Activated CD4-positive, alpha-beta T cell treated with anti-CD3 and anti-CD28 coated beads, Interleukin-2, amount 50 U/mL, for 4 hours (primary cell): ENCODE measurements around the gene TRABD2B.
"Not testable (repeated sequence)": the region's sequence is repeated elsewhere in the genome, so short reads cannot be mapped to it uniquely, and the experiment has no call there.

Source experiments
- DNase-seq, 2 experiments: peaks; one replicate each; pipeline ENCODE4 v3.0.0-alpha.2; 2020

The TRABD2B gene

DNA sequence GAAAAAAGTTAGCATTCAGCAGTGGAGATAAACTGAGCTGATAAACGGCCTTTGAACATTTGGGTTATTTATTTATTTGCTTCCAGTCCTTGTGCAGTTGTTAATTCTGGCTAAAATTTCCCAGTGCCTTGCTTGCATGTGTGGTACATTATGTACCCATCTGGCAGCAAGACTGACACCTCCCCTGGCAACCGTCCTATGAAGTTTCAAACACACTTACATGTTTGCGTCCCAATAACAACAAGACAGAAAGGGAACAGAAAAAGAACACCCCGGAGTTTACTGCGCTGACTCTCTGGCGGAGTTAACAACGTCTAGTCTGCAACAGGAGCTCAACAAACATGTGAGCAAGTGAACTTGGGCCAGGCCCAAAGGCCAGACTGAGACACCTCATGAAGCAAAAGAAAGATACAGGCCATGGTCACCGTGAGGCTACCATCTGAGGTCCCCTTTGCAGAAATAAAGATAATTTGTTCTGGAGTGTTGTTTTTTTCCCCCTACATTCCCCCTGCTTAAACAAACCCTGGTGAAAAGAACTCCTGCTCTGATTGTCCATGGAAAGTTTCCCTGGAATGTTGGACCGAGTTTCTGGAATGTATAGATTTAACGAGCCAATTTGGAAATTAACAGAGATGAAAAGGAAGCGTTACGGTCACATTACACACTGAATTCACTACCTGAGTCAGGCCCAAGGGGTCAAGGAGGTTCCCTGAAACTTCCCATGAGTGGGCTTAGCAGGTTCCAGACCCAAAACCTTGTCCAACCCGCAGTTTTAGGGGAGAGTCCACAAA, 33.4 kb downstream of the TRABD2B start:
- no peak for DNase-seq

GRCh38 chr1:47962750-47963492, 34.3 kb downstream of the TRABD2B start:
- DNase-seq, result no peak

GRCh38 chr1:47961835-47962234, 35.4 kb downstream of the TRABD2B start:
- not testable (repeated sequence) for DNase-seq

DNA sequence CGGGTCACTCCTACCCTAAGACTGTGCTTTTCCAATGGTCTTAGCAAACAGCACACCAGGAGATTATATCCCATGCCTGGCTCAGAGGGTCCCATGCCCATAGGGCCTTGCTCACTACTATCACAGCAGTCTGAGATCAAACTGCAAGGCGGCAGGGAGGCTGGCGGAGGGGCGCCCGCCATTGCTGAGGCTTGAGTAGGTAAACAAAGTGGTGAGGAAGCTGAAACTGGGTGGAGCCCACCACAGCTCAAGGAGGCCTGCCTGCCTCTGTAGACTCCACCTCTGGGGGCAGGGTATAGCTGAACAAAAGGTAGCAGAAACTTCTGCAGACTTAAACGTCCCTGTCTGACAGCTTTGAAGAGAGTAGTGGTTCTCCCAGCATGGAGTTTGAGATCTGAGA, 40.7 kb downstream of the TRABD2B start:
- not testable (repeated sequence) for DNase-seq

- DNase-seq, result no peak
Measured at GRCh38 chr1:47953661-47954060, 43.5 kb downstream of the TRABD2B start.

GRCh38 chr1:47951545-47952235, 45.5 kb downstream of the TRABD2B start:
- no peak for DNase-seq

DNA sequence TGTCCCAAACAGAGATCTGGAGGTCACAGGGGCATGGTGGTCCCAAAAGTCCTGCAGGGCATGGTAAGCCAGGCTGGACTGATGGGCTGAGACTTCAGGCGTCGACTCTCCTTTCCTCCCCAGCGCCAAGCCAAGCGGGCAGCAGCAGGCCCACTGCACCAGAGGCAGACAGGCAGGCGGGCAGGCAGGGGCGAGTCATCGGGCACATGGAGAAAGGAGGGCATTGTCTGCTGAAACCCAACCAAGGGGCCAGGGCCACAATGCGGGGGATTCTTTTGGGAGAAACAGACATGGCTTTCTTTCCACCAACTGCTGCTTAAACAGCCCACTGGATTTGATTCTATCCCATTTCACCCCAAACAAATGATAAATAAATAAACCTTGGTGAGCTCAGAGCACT, 46.2 kb downstream of the TRABD2B start:
- DNase-seq, result no peak

GRCh38 chr1:47950471-47950870, 46.7 kb downstream of the TRABD2B start:
- DNase-seq, result no peak

DNA sequence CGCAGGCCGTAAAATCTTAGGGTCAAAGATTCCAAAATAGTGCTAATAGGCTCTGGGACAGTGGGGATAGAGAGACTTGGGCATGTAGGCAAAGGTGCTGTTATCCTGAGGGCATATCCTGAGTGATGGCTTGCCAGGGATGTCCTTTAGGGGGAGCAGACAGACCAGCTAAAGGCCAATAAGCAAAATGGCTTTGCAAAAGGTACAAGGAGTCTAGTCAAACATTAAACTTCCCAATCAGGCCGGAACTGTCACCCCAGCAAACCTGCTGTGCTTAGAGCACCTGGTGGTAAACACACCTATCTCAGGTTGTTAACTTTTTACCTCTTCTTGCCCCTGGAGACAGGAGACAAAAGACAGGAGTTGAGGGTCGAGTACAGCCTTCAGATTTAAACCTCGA, 49.1 kb downstream of the TRABD2B start:
- no peak for DNase-seq

DNA sequence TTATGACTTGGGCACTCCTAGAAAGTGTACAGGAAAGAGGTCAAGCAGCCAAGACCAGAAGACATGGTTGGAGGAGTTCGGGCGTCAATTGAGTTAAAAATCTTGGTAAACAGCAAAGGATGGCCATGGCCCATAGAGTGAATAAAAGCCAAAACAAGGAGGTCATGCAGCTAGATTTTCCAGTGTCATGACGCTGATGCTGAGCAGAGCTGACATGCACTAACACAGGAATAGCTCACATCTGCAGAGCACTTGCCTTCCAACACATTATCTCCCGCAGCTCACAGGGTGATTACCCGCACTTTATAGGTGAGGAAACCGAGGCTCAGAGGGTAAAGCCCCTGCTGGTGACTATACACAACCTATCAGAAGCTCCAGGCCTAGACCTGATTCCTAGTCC, 49.7 kb downstream of the TRABD2B start:
- DNase-seq, result no peak

GRCh38 chr1:47944561-47944960, 52.6 kb downstream of the TRABD2B start:
- DNase-seq, result no peak

DNA sequence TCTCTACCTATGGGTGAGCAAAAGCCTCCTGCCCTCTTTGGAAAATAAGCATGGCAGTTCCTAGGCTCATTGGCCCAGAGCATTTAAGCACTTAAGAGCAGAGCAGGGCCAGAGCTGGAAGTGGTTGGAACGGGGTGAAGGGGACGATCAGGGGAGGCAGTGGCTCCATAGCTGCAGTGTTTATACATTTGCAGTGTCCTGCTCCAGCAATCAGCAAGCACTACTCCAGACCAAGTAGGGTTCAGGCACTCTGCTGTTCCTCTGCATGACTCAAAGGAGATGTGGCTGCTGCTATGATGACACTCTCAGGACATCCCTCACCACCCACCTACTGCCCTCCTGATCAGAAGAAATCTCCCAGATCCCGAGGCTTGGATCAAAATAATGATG, 55.0 kb downstream of the TRABD2B start:
- DNase-seq, result no peak

GRCh38 chr1:47941609-47942239, 55.5 kb downstream of the TRABD2B start:
- no peak for DNase-seq

- DNase-seq, result no peak
Measured at GRCh38 chr1:47940779-47941178, 56.4 kb downstream of the TRABD2B start.

DNA sequence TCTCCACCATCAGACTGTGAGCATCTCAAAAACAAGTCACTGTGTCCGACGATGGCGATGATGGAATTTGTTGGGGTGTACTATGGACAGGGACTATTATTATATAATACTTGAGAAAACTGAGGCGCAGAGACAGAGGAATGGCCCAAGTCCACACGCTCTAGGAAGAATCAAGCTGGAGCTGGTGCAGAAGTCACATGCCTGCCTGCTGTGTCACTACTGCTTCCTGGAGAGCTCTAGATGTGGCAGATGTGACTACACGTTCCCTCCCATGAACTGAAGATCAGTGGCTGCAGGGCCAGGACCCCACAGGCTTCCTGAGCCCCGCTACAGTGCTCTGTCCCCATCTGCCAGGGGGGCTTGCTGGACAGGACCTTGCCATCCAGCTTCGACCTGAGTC, 56.9 kb downstream of the TRABD2B start:
- DNase-seq, result no peak

GRCh38 chr1:47938520-47938919, 58.7 kb downstream of the TRABD2B start:
- DNase-seq, result no peak

DNA sequence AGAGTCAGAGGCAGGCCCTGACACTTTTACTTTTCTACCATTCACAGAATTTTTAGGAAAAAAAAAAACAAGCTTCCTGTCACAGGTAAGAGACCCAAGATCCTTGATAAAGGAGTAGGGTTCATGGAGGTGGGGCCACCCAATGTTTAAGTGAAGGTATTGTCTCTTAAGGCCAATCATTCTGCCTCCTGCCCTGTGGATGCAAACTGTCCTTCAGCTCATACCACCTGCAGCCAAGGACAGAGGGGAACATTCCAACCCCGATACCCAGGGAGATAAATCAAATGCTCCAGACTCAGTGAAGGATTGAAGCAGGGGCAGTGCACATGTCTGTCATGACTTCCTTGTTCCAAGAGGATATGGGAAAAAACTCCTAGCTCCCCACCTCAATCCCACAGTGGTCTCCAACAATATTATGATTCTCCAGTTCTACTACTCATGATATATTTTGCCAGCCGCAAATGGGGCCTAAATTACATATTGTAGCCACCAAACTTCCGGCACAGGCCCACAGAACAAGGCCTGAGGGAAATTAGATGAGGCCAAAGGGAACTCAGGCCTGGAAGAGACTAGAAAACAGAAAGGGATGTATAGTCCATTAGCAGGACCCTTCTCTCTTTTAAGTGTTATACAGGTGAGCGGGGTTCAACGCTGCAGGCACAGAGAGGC, 59.5 kb downstream of the TRABD2B start:
- DNase-seq, result no peak

- no peak for DNase-seq
Measured at GRCh38 chr1:47936916-47937551, 60.2 kb downstream of the TRABD2B start.

GRCh38 chr1:47935856-47936255, 61.3 kb downstream of the TRABD2B start:
- DNase-seq, result no peak

DNA sequence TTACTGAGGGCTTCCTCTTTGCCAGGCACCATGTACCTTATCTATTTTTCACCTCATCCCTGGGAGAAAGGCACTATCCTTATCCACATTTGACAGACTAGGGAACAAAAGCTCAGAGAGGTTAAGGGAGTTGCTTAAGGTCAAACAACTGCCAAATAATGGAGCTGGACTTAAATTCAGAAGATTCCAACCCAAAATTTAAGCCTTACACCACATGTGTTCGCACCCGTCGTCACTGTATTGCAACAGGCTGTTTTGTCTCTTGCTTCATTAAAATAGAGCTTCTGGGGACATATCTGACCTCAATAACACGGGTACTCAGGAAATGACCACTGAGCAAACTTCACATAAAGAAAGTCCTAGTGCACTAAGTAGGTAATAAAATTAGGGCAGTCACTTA, 62.0 kb downstream of the TRABD2B start:
- DNase-seq, result no peak

DNA sequence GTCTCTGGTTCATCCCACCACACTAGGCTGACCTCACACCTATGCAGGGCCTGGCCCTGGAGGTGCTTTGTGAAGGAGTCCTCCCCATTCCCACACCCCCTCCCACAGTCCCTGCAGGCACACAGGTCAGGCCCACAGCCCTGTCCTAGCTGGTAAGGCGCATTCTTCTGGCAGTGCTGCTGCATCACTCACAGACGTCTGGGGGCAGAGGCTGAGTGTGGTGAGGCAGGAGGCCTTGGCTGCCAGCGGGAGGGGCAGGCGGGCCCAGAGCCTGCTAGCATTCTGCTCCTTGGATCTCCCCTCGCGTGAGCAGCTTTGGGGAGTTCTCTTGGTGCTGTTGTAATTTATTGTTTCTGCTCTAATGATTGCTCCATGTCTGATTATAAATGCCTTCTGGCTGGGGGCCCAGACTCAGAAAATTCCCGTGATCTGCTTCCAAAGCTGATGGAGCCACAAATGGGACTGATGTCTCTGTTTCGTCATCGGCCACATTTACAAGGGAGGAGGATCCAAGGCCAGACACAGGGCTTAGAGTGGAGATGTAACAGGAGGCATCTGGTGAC, 62.9 kb downstream of the TRABD2B start:
- DNase-seq, result no peak

GRCh38 chr1:47932743-47933142, 64.4 kb downstream of the TRABD2B start:
- DNase-seq, result no peak
